PC-3 (cell line): ENCODE results near the gene ARMH2. TPM values are rescaled to one million over a fixed set of nuclear protein-coding genes. Genes with fewer than 3 reads are reported as not detected.

Experiments
- ATAC-seq: fragments of 200-7000 bp; cut with Tn5 transposase; 2 replicates; pipeline ENCODE4 v1.9.1; 2020; ENCODE audit warnings: mild to moderate bottlenecking, moderate library complexity
- Bru-seq: library from RNA; stranded (reverse); fragments of 400-500 nt; gene quantifications from one replicate; lab custom pipeline; 2021; lab: Mats Ljungman, UMichigan
- BruChase-seq, 2 experiments: library from RNA; stranded (reverse); fragments of 400-500 nt; gene quantifications; one replicate each; lab custom pipeline; 2021; lab: Mats Ljungman, UMichigan
- BruUV-seq: library from RNA; stranded (reverse); fragments of 400-500 nt; replicated peaks from 2 replicates; lab custom pipeline; 2021; lab: Mats Ljungman, UMichigan
- CTCF ChIA-PET: fragments of 300-600 bp; sonication (Branson Sonifier 250); formaldehyde crosslinking; loops from one replicate; lab custom pipeline; 2022; ENCODE audit warnings: antibody characterized with exemption; lab: Charles Lee
- POLR2A ChIA-PET: fragments of 300-600 bp; sonication (Branson Sonifier 250); formaldehyde crosslinking; loops from one replicate; lab custom pipeline; 2022; ENCODE audit warnings: antibody characterized with exemption; ENCODE audit not compliant: unreplicated experiment; lab: Charles Lee
- DNase-seq: peaks from one replicate; pipeline ENCODE4 v3.0.0-alpha.2; 2015
- H2AFZ ChIP-seq: fragments of 300-600 bp; sonication (generic); 2 replicates; pipeline ENCODE4 v1.6.0; 2016; ENCODE audit warnings: antibody characterized with exemption, low read length
- H3F3A ChIP-seq: fragments of 300-600 bp; sonication (generic); one replicate; pipeline ENCODE4 v1.6.0; 2017; ENCODE audit warnings: antibody characterized with exemption, low read length, control low read depth, mild to moderate bottlenecking; ENCODE audit not compliant: unreplicated experiment
- H3K27ac ChIP-seq: fragments of 300-600 bp; sonication (generic); 2 replicates; pipeline ENCODE4 v1.5.1; 2016; ENCODE audit warnings: mild to moderate bottlenecking, low read length
- H3K27me3 ChIP-seq: fragments of 300-600 bp; sonication (generic); 2 replicates; pipeline ENCODE4 v1.6.1; 2016; ENCODE audit warnings: low read length, mixed read lengths
- H3K36me3 ChIP-seq: fragments of 300-600 bp; sonication (generic); 2 replicates; pipeline ENCODE4 v1.6.1; 2016; ENCODE audit warnings: low read depth, mixed run types, low read length, mixed read lengths
- H3K4me1 ChIP-seq: fragments of 300-600 bp; sonication (generic); 2 replicates; pipeline ENCODE4 v1.5.1; 2016; ENCODE audit warnings: low read length; ENCODE audit not compliant: insufficient read depth
- H3K4me2 ChIP-seq: fragments of 300-600 bp; sonication (generic); 2 replicates; pipeline ENCODE4 v1.6.0; 2016; ENCODE audit warnings: low read length
- H3K4me3 ChIP-seq: fragments of 300-600 bp; sonication (generic); 2 replicates; pipeline ENCODE4 v1.5.1; 2016; ENCODE audit warnings: mild to moderate bottlenecking, low read length, mixed read lengths
- H3K79me2 ChIP-seq: fragments of 300-600 bp; sonication (generic); 2 replicates; pipeline ENCODE4 v1.6.1; 2017; ENCODE audit warnings: low read length, mixed read lengths
- H3K9ac ChIP-seq: fragments of 300-600 bp; sonication (generic); 2 replicates; pipeline ENCODE4 v1.6.0; 2016; ENCODE audit warnings: mild to moderate bottlenecking, low read length
- H3K9me2 ChIP-seq: fragments of 300-600 bp; sonication (generic); replicated peaks from 2 replicates; pipeline ENCODE4 v1.6.1; 2016; ENCODE audit warnings: mixed run types, low read length, mixed read lengths
- H3K9me3 ChIP-seq: fragments of 300-600 bp; sonication (generic); 2 replicates; pipeline ENCODE4 v1.6.1; 2016; ENCODE audit warnings: low read length, mixed read lengths
- H4K20me1 ChIP-seq: fragments of 300-600 bp; sonication (generic); 2 replicates; pipeline ENCODE4 v1.6.1; 2016; ENCODE audit warnings: low read length, mixed read lengths
- CTCF ChIP-seq: fragments of 300-600 bp; sonication (generic); conservative IDR thresholded peaks from 2 replicates; pipeline ENCODE4 v1.5.1; 2017; ENCODE audit warnings: antibody characterized with exemption, low read depth, mild to moderate bottlenecking, low read length
- EZH2 ChIP-seq: fragments of 300-600 bp; sonication (generic); IDR thresholded peaks from one replicate; pipeline ENCODE4 v1.6.1; 2017; ENCODE audit warnings: antibody characterized with exemption, mild to moderate bottlenecking, low read length; ENCODE audit not compliant: unreplicated experiment
- EZH2phosphoT487 ChIP-seq: fragments of 300-600 bp; sonication (generic); IDR thresholded peaks from 2 replicates; pipeline ENCODE4 v1.6.1; 2018; ENCODE audit warnings: mild to moderate bottlenecking, antibody characterized with exemption, low read length, borderline replicate concordance
- intact Hi-C: fragments of 100-400 bp; cut with micrococcal nuclease; formaldehyde crosslinking; loops from 2 replicates; pipeline ENCODE4 v1.9.0; 2023
- long read RNA-seq: library from polyadenylated mRNA; unstranded; transcript quantifications from one replicate; pipeline ENCODE4 v2.0.0, GENCODE V29; 2021; ENCODE audit not compliant: unreplicated experiment
- total RNA-seq: library from RNA; depleted of rRNA; stranded (reverse); fragments of >200 nt; gene quantifications from 2 replicates; pipeline ENCODE4 v1.2.3, GENCODE V29; 2014; rRNA removed

Gene ARMH2
- total RNA-seq (not detected in 2 replicates), Bru-seq, nascent RNA (not detected), BruChase-seq, experiment 1, labeled RNA remaining after a 6-hour chase (not detected), BruChase-seq, experiment 2, labeled RNA remaining after a 2-hour chase (not detected)
- long read RNA-seq, result 0 reads

- Histone ChIP-seq H3K4me1 (peaks cover 18% of the 10 kb centered on the region), H3K36me3 (no peaks in the 10 kb centered on the region), H3F3A (no peaks in the 10 kb centered on the region), H3K9me2 (no peaks in the 10 kb centered on the region), H4K20me1 (no peaks in the 10 kb centered on the region), H3K9ac (no peak within 1 kb of the TSS), H3K27me3 (no peaks in the 10 kb centered on the region), H2AFZ (no peak within 1 kb of the TSS), H3K4me3 (no peak within 1 kb of the TSS), H3K9me3 (no peaks in the 10 kb centered on the region), H3K4me2 (no peak within 1 kb of the TSS), H3K27ac (no peak within 1 kb of the TSS), H3K79me2 (no peaks in the 10 kb centered on the region)
- ATAC-seq, result no peak
- CTCF ChIA-PET, result no interaction called here
- DNase-seq, result no peak
- BruUV-seq, result no TSS peak
- POLR2A ChIA-PET, result no interaction called here
- TF ChIP-seq CTCF, result no peak
- TF ChIP-seq EZH2, result no peak
- TF ChIP-seq EZH2phosphoT487, result no peak
- intact Hi-C loops, result no loop called here
Measured at GRCh38 chr6:24798740-24799540, at the start of gene ARMH2. ARMH2 (minus strand) TSS chr6:24798917; CDS start chr6:24798857, 60 bp downstream.

- ATAC-seq (no peak), DNase-seq (no peak)
- Histone ChIP-seq H3K4me1 (no peaks in the 10 kb centered on the region), H2AFZ (no peak overlapping the region), H4K20me1 (no peaks in the 10 kb centered on the region), H3K36me3 (no peaks in the 10 kb centered on the region), H3K9ac (no peak overlapping the region), H3K4me2 (no peak overlapping the region), H3K79me2 (no peaks in the 10 kb centered on the region), H3F3A (no peaks in the 10 kb centered on the region), H3K9me3 (no peaks in the 10 kb centered on the region), H3K9me2 (no peaks in the 10 kb centered on the region), H3K27me3 (no peaks in the 10 kb centered on the region; the same call in 1 of the 2 replicates), H3K27ac (no peak overlapping the region), H3K4me3 (no peak overlapping the region)
- CTCF ChIA-PET, result no interaction called here
- intact Hi-C loops, result no loop called here
- no TSS peak for BruUV-seq
- TF ChIP-seq EZH2, result no peak
- no peak for TF ChIP-seq CTCF
- no peak for TF ChIP-seq EZH2phosphoT487
- POLR2A ChIA-PET, result no interaction called here
Measured at GRCh38 chr6:24848461-24848860, 49.7 kb upstream of the ARMH2 start.

- Histone ChIP-seq H3F3A (no peaks in the 10 kb centered on the region), H3K27me3 (0 out of 2 replicates have a peak, but pooled peaks cover 9% of the 10 kb centered on the region), H4K20me1 (no peaks in the 10 kb centered on the region), H3K4me2 (no peak overlapping the region), H3K79me2 (no peaks in the 10 kb centered on the region), H3K9ac (no peak overlapping the region), H3K9me2 (no peaks in the 10 kb centered on the region), H3K4me1 (no peaks in the 10 kb centered on the region), H3K27ac (no peak overlapping the region), H3K36me3 (no peaks in the 10 kb centered on the region), H3K4me3 (no peak overlapping the region), H2AFZ (no peak overlapping the region), H3K9me3 (no peaks in the 10 kb centered on the region)
- ATAC-seq, result no peak
- intact Hi-C loops, result no loop called here
- no peak for DNase-seq
- no TSS peak for BruUV-seq
- ChIA-PET POLR2A (no interaction called here), CTCF (interaction anchor here (0.6 kb wide), 1 partner anchor 141 kb away, joined by 3 read pairs; no protein-coding TSS in a partner anchor)
- TF ChIP-seq EZH2 (no peak), EZH2phosphoT487 (no peak), CTCF (no peak)
Measured at GRCh38 chr6:24847402-24847801, 48.7 kb upstream of the ARMH2 start.
